H1 (cell line): ENCODE data around the gene RAB11A. TPM values are rescaled to one million over a fixed set of nuclear protein-coding genes. Genes with fewer than 3 reads are reported as not detected.
A peak's percentile ranks its signal among the peaks of the same experiment; 100 is the strongest.

Experiments used
- CTCF ChIA-PET: fragments of 300-600 bp; sonication (Branson Sonifier 250); formaldehyde crosslinking; loops from one replicate; lab custom pipeline; 2021; ENCODE audit not compliant: partially characterized antibody; lab: Charles Lee
- POLR2A ChIA-PET: fragments of 300-600 bp; sonication (Branson Sonifier 250); formaldehyde crosslinking; loops from one replicate; lab custom pipeline; 2021; ENCODE audit warnings: inconsistent platforms; ENCODE audit not compliant: partially characterized antibody; lab: Charles Lee
- DNase-seq, 2 experiments: peaks; one replicate each; pipeline versions ENCODE4 v3.0.0 to v3.0.0-alpha.2; 2010 to 2022; ENCODE audit warnings: low spot score in 2 of 2, low read depth in 1 of 2, mixed read lengths in 1 of 2
- FAIRE-seq: peaks from 2 replicates; lab custom pipeline; 2011; peaks lifted over from hg19 to GRCh38; lab: Jason Lieb, UNC
- H2AFZ ChIP-seq: 2 replicates; pipeline ENCODE4 v1.8.1; 2012; ENCODE audit warnings: low read length, inconsistent platforms
- H2AK5ac ChIP-seq: 2 replicates; pipeline ENCODE4 v1.6.1; 2013; ENCODE audit warnings: low read depth, low read length
- H2BK120ac ChIP-seq: replicated peaks from 2 replicates; pipeline ENCODE3; 2013; ENCODE audit warnings: low read depth, low read length, inconsistent platforms
- H2BK12ac ChIP-seq: 2 replicates; pipeline ENCODE4 v1.6.1; 2013; ENCODE audit warnings: low read depth, low read length
- H2BK15ac ChIP-seq: 2 replicates; pipeline ENCODE4 v1.6.1; 2013; ENCODE audit warnings: low read length
- H2BK20ac ChIP-seq: 2 replicates; pipeline ENCODE4 v1.6.1; 2013; ENCODE audit warnings: low read length
- H2BK5ac ChIP-seq: 2 replicates; pipeline ENCODE4 v1.6.1; 2013; ENCODE audit warnings: low read depth, low read length
- H3K14ac ChIP-seq: 2 replicates; pipeline ENCODE4 v1.6.1; 2013; ENCODE audit warnings: inconsistent platforms; ENCODE audit not compliant: insufficient read length
- H3K18ac ChIP-seq: 2 replicates; pipeline ENCODE4 v1.6.1; 2013; ENCODE audit warnings: low read length; ENCODE audit errors: extremely low read depth
- H3K23ac ChIP-seq: 2 replicates; pipeline ENCODE4 v1.6.1; 2013; ENCODE audit warnings: inconsistent platforms; ENCODE audit not compliant: insufficient read length
- H3K23me2 ChIP-seq: 2 replicates; pipeline ENCODE4 v1.6.1; 2013; ENCODE audit warnings: low read depth, low read length
- H3K27ac ChIP-seq: 2 replicates; pipeline ENCODE4 v1.6.1; 2011; ENCODE audit warnings: low read depth, low read length, inconsistent platforms
- H3K27me3 ChIP-seq, 4 experiments: replicated peaks in 1 of 4; 1 replicate in 1 of 4; 2 replicates in 3 of 4; pipeline versions ENCODE4 v1.6.1 to v1.8.1; 2011 to 2013; ENCODE audit warnings: low read length in 3 of 4, mild to moderate bottlenecking in 3 of 4, inconsistent platforms in 2 of 4, mixed read lengths in 2 of 4, moderate library complexity in 1 of 4; ENCODE audit not compliant: control insufficient read depth in 3 of 4, insufficient read depth in 3 of 4; ENCODE audit errors: extremely low read depth in 1 of 4
- H3K36me3 ChIP-seq, 4 experiments: 2 replicates each; pipeline versions ENCODE4 v1.6.1 to v1.8.1; 2011 to 2013; ENCODE audit warnings: mild to moderate bottlenecking in 4 of 4, low read length in 3 of 4, moderate library complexity in 2 of 4, control low read depth in 1 of 4, inconsistent platforms in 1 of 4; ENCODE audit not compliant: insufficient read depth in 4 of 4, control insufficient read depth in 2 of 4
- H3K4ac ChIP-seq: replicated peaks from 2 replicates; pipeline ENCODE3; 2013; ENCODE audit warnings: low read length, low read depth, mixed read lengths, inconsistent platforms; ENCODE audit not compliant: insufficient read length
- H3K4me1 ChIP-seq, 4 experiments: replicated peaks in 1 of 4; 1 replicate in 1 of 4; 2 replicates in 3 of 4; pipeline versions ENCODE4 v1.6.1 to v1.8.1; 2011 to 2013; ENCODE audit warnings: low read length in 3 of 4, inconsistent platforms in 2 of 4, mixed read lengths in 1 of 4; ENCODE audit not compliant: insufficient read depth in 4 of 4, control insufficient read depth in 3 of 4
- H3K4me2 ChIP-seq, 2 experiments: 2 replicates each; pipeline versions ENCODE4 v1.6.1 to v1.8.1; 2011 to 2013; ENCODE audit warnings: low read depth in 2 of 2, low read length in 2 of 2, control low read depth in 1 of 2, inconsistent platforms in 1 of 2, mild to moderate bottlenecking in 1 of 2; ENCODE audit not compliant: insufficient read depth in 1 of 2
- H3K4me3 ChIP-seq, 4 experiments: fragments of 200-600, 300-600 bp in 1 of 4; sonication (generic), shearing (Covaris generic), sonication (Bioruptor Twin) in 1 of 4; 2 replicates each; pipeline versions ENCODE4 v1.5.1 to v1.8.1; 2011 to 2016; ENCODE audit warnings: low read length in 4 of 4, low read depth in 3 of 4, control low read depth in 2 of 4, inconsistent platforms in 2 of 4, mild to moderate bottlenecking in 2 of 4, mixed read lengths in 1 of 4, moderate library complexity in 1 of 4; ENCODE audit not compliant: insufficient read depth in 2 of 4; ENCODE audit errors: extremely low read depth in 1 of 4
- H3K56ac ChIP-seq: replicated peaks from 2 replicates; pipeline ENCODE3; 2013; ENCODE audit warnings: low read depth, mild to moderate bottlenecking, mixed read lengths, low read length, inconsistent platforms; ENCODE audit not compliant: insufficient read length
- H3K79me1 ChIP-seq: 2 replicates; pipeline ENCODE4 v1.6.1; 2013; ENCODE audit warnings: low read depth, low read length, control low read depth
- H3K79me2 ChIP-seq, 2 experiments: 2 replicates each; pipeline versions ENCODE4 v1.6.1 to v1.8.1; 2012 to 2013; ENCODE audit warnings: low read length in 2 of 2, mild to moderate bottlenecking in 2 of 2, inconsistent platforms in 1 of 2; ENCODE audit not compliant: insufficient read depth in 2 of 2, control insufficient read depth in 1 of 2
- H3K9ac ChIP-seq, 4 experiments: replicated peaks in 1 of 4; 1 replicate in 1 of 4; 2 replicates in 3 of 4; pipeline versions ENCODE4 v1.6.1 to v1.8.1; 2011 to 2013; ENCODE audit warnings: low read depth in 3 of 4, low read length in 3 of 4, control low read depth in 2 of 4, mild to moderate bottlenecking in 2 of 4, moderate library complexity in 2 of 4, inconsistent platforms in 1 of 4; ENCODE audit errors: extremely low read depth in 1 of 4
- H3K9me3 ChIP-seq, 2 experiments: 2 replicates each; pipeline versions ENCODE4 v1.6.1 to v1.8.1; 2012 to 2013; ENCODE audit warnings: mild to moderate bottlenecking in 2 of 2, moderate library complexity in 2 of 2, control low read depth in 1 of 2, inconsistent platforms in 1 of 2, low read depth in 1 of 2, low read length in 1 of 2, mixed read lengths in 1 of 2; ENCODE audit not compliant: insufficient read depth in 2 of 2
- H4K20me1 ChIP-seq, 2 experiments: replicated peaks in 1 of 2; 2 replicates each; pipeline versions ENCODE3 to v1.8.1; 2011 to 2013; ENCODE audit warnings: inconsistent platforms in 2 of 2, low read length in 2 of 2, mild to moderate bottlenecking in 1 of 2; ENCODE audit not compliant: insufficient read depth in 2 of 2, control insufficient read depth in 1 of 2
- H4K5ac ChIP-seq: 2 replicates; pipeline ENCODE4 v1.6.1; 2013; ENCODE audit warnings: low read length, low read depth, mixed read lengths, inconsistent platforms; ENCODE audit not compliant: insufficient read length
- H4K8ac ChIP-seq: 2 replicates; pipeline ENCODE4 v1.8.0; 2013; ENCODE audit warnings: mild to moderate bottlenecking, moderate library complexity, low read length, inconsistent platforms; ENCODE audit not compliant: insufficient read depth; ENCODE audit errors: extremely low read depth
- H4K91ac ChIP-seq: replicated peaks from 2 replicates; pipeline ENCODE3; 2013; ENCODE audit warnings: low read length, mixed read lengths, inconsistent platforms; ENCODE audit not compliant: insufficient read length
- HDAC2 ChIP-seq, 2 experiments: fragments of 300-600 bp in 1 of 2; sonication (generic) in 1 of 2; IDR thresholded peaks; 2 replicates each; pipeline ENCODE4 v1.6.1; 2011 to 2012; ENCODE audit warnings: low read depth in 2 of 2, low read length in 2 of 2, mild to moderate bottlenecking in 2 of 2, moderate library complexity in 2 of 2, borderline replicate concordance in 1 of 2, inconsistent platforms in 1 of 2
- RAD21 ChIP-seq, 2 experiments: IDR thresholded peaks in 1 of 2; conservative IDR thresholded peaks in 1 of 2; 2 replicates each; pipeline ENCODE4 v1.6.1; 2011; ENCODE audit warnings: low read depth in 2 of 2, low read length in 2 of 2, improper control_type of control experiment in 1 of 2, inconsistent platforms in 1 of 2, mild to moderate bottlenecking in 1 of 2, moderate library complexity in 1 of 2
- WGBS, 2 experiments: shearing (Covaris generic) in 1 of 2; methylation state at CpG; one replicate each; pipeline versions ENCODE4 v1.1.6 to v1.1.7; 2013 to 2015; ENCODE audit warnings: low lambda C conversion rate in 2 of 2, mixed read lengths in 2 of 2, inconsistent platforms in 1 of 2, low coverage in 1 of 2, missing lambda C conversion rate in 1 of 2; ENCODE audit not compliant: insufficient replicate concordance in 2 of 2, insufficient coverage in 1 of 2, insufficient read length in 1 of 2; ENCODE audit errors: extremely low coverage in 1 of 2, missing lambda C conversion rate in 1 of 2; 5-methylcytosine and 5-hydroxymethylcytosine counted together
- polyA plus RNA-seq, 7 experiments: library from polyadenylated mRNA; depleted of rRNA in 3 of 7; stranded (reverse) in 5 of 7; unstranded in 2 of 7; fragments of >200 nt in 5 of 7; fragments of 200-250 nt in 2 of 7; gene quantifications; 1 replicate in 5 of 7; 2 replicates in 1 of 7; 4 replicates in 1 of 7; pipeline versions ENCODE4 v1.2.1 to v1.2.3, GENCODE V29; 2011 to 2013; ENCODE audit warnings: missing spikeins in 2 of 7, mixed read lengths in 2 of 7
- total RNA-seq: library from RNA; stranded (reverse); fragmentation: NEBNext Ultra II Directional; extraction: Animal tissue kit (Norgen Biotek cat#: 25700); gene quantifications from 2 replicates; pipeline ENCODE4 v1.2.1, GENCODE V29; 2021
- TF ChIP-seq, protein P1 (sequence below), 3 experiments: IDR thresholded peaks; 1 replicate in 2 of 3; 2 replicates in 1 of 3; pipeline versions ENCODE4 v1.5.1 to v1.6.1; 2011; ENCODE audit warnings: low read length in 3 of 3, mild to moderate bottlenecking in 3 of 3, inconsistent platforms in 2 of 3, low read depth in 1 of 3, moderate library complexity in 1 of 3; ENCODE audit not compliant: insufficient read depth in 1 of 3; ENCODE audit errors: control extremely low read depth in 1 of 3

RAB11A gene
- total and polyA plus RNA-seq, 2 of the 8 experiments (the other 6 are each of a cell fraction or from before 2014, with no cell fraction given): 211 to 254 TPM

GRCh38 chr15:65829130-65829764 lies 40.0 kb upstream of the RAB11A start:
- Histone ChIP-seq H4K5ac (no peak overlapping the region), H3K27ac (no peak overlapping the region), H2BK12ac (peak overlapping the region; percentile 20; the same call in 1 of the 2 replicates), H3K23ac (no peak overlapping the region), H4K20me1 (no peaks in the 10 kb centered on the region), H2AFZ (peak overlapping the region; percentile 49; the same call in 1 of the 2 replicates), H3K56ac (no peak overlapping the region), H2BK20ac (no peak overlapping the region), H2BK5ac (no peak overlapping the region), H3K4me3 (no peak overlapping the region), H3K27me3 (no peaks in the 10 kb centered on the region), H3K18ac (no peak overlapping the region), H4K8ac (no peak overlapping the region), H4K91ac (no peak overlapping the region), H3K4ac (no peak overlapping the region), H3K9me3 (no peaks in the 10 kb centered on the region), H3K4me1 (peaks cover 4 to 22% (median 11%) of the 10 kb centered on the region in 4 experiments; a peak in 6 of 7 replicates), H2BK120ac (no peak overlapping the region), H2BK15ac (peak overlapping the region; percentile 48; the same call in 1 of the 2 replicates), H2AK5ac (no peak overlapping the region), H3K4me2 (no peak overlapping the region), H3K79me2 (no peaks in the 10 kb centered on the region), H3K9ac (no peak overlapping the region), H3K14ac (no peak overlapping the region), H3K79me1 (no peaks in the 10 kb centered on the region), H3K23me2 (no peaks in the 10 kb centered on the region; the same call in 1 of the 2 replicates), H3K36me3 (no peaks in the 10 kb centered on the region)
- TF ChIP-seq, protein P1, sequence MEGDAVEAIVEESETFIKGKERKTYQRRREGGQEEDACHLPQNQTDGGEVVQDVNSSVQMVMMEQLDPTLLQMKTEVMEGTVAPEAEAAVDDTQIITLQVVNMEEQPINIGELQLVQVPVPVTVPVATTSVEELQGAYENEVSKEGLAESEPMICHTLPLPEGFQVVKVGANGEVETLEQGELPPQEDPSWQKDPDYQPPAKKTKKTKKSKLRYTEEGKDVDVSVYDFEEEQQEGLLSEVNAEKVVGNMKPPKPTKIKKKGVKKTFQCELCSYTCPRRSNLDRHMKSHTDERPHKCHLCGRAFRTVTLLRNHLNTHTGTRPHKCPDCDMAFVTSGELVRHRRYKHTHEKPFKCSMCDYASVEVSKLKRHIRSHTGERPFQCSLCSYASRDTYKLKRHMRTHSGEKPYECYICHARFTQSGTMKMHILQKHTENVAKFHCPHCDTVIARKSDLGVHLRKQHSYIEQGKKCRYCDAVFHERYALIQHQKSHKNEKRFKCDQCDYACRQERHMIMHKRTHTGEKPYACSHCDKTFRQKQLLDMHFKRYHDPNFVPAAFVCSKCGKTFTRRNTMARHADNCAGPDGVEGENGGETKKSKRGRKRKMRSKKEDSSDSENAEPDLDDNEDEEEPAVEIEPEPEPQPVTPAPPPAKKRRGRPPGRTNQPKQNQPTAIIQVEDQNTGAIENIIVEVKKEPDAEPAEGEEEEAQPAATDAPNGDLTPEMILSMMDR (IDR thresholded peaks at IDR 0.05; ENCODE audit: control extremely low read depth in 1 of 3, insufficient read depth in 1 of 3, low read depth in 1 of 3, low read length in 3 of 3): peak in 2 of 3 experiments; percentile 16 to 54; a peak in 2 of 4 replicates
- peak; percentile 26 to 32; a peak in 3 of 4 replicates for TF ChIP-seq RAD21 (IDR thresholded peaks at IDR 0.05 in 1 of 2, conservative IDR thresholded peaks at IDR 0.05 in 1 of 2; ENCODE audit: low read depth in 2 of 2, low read length in 2 of 2)
- no peak for TF ChIP-seq HDAC2 (IDR thresholded peaks at IDR 0.05; ENCODE audit: borderline replicate concordance in 1 of 2, low read depth in 2 of 2, low read length in 2 of 2)
- CTCF ChIA-PET: interaction anchor here (0.8 to 1.9 kb wide), 11 partner anchors 9 to 234 kb away, joined by 3 to 8 read pairs (median 4); partner anchors contain the start of gene INTS14
- FAIRE-seq (no peak), DNase-seq (no peak)
- 65% methylated on average over 7 of the region's 7 CpGs; no CpG with 5 or more reads in 1 of the 2 experiments for WGBS, 2 experiments
- POLR2A ChIA-PET: no interaction called here
